Astrocyte (in vitro differentiated cells and primary cell): Measurements from ENCODE around the gene CNGB1.

Source experiments
- EZH2 ChIP-seq: IDR thresholded peaks from 2 replicates; pipeline ENCODE4 v1.6.1; 2012; ENCODE audit warnings: mild to moderate bottlenecking, low read length, inconsistent platforms; ENCODE audit not compliant: insufficient read depth
- TF ChIP-seq, protein P1 (sequence below): IDR thresholded peaks from 2 replicates; pipeline ENCODE4 v1.5.1; 2011; ENCODE audit warnings: low read depth, mild to moderate bottlenecking, inconsistent platforms, low read length, moderate library complexity; ENCODE audit not compliant: insufficient read depth

GRCh38 chr16:57939872-57940224 is 31.1 kb downstream of the CNGB1 start:
- TF ChIP-seq, protein P1, sequence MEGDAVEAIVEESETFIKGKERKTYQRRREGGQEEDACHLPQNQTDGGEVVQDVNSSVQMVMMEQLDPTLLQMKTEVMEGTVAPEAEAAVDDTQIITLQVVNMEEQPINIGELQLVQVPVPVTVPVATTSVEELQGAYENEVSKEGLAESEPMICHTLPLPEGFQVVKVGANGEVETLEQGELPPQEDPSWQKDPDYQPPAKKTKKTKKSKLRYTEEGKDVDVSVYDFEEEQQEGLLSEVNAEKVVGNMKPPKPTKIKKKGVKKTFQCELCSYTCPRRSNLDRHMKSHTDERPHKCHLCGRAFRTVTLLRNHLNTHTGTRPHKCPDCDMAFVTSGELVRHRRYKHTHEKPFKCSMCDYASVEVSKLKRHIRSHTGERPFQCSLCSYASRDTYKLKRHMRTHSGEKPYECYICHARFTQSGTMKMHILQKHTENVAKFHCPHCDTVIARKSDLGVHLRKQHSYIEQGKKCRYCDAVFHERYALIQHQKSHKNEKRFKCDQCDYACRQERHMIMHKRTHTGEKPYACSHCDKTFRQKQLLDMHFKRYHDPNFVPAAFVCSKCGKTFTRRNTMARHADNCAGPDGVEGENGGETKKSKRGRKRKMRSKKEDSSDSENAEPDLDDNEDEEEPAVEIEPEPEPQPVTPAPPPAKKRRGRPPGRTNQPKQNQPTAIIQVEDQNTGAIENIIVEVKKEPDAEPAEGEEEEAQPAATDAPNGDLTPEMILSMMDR, result no peak
- no peak for TF ChIP-seq EZH2
